Body of pancreas (tissue), 4 donors: ENCODE data around the gene CAMK1D.

Source experiments
- CTCF ChIP-seq, 7 experiments: fragments of 450-650 bp in 4 of 7; fragments of 200-600 bp in 3 of 7; sonication (generic) in 3 of 7; IDR thresholded peaks; one replicate each; pipeline ENCODE4 v1.5.1; 2016 to 2019; ENCODE audit warnings: antibody characterized with exemption in 7 of 7
- POLR2A ChIP-seq, 3 donors: fragments of 450-650 bp; IDR thresholded peaks; one replicate each; pipeline ENCODE4 v1.6.1; 2016; ENCODE audit warnings: antibody characterized with exemption in 3 of 3, mild to moderate bottlenecking in 2 of 3

GRCh38 chr10:12790270-12790669 is 440.9 kb downstream of the CAMK1D start:
- no peak for TF ChIP-seq CTCF (IDR thresholded peaks at IDR 0.05)
- no peak for TF ChIP-seq POLR2A (IDR thresholded peaks at IDR 0.05)
